MM.1S (cell line): ENCODE results near the gene TMPRSS11D.

Experiments
- DNase-seq: peaks from one replicate; pipeline ENCODE4 v3.0.0-alpha.2; 2015
- H2AFZ ChIP-seq: fragments of 300-600 bp; sonication (generic); 2 replicates; pipeline ENCODE4 v1.6.0; 2016; ENCODE audit warnings: antibody characterized with exemption, low read length
- H3F3A ChIP-seq: fragments of 300-600 bp; sonication (generic); 2 replicates; pipeline ENCODE4 v1.6.1; 2016; ENCODE audit warnings: mild to moderate bottlenecking, antibody characterized with exemption, low read length, moderate library complexity, mixed read lengths; ENCODE audit not compliant: insufficient read depth
- H3K27ac ChIP-seq: fragments of 300-600 bp; sonication (generic); 2 replicates; pipeline ENCODE4 v1.5.1; 2016; ENCODE audit warnings: mild to moderate bottlenecking, low read length
- H3K27me3 ChIP-seq: fragments of 300-600 bp; sonication (generic); replicated peaks from 2 replicates; pipeline ENCODE4 v1.6.0; 2016; ENCODE audit warnings: low read length; ENCODE audit not compliant: insufficient read depth
- H3K36me3 ChIP-seq: fragments of 300-600 bp; sonication (generic); replicated peaks from 2 replicates; pipeline ENCODE4 v1.6.1; 2016; ENCODE audit warnings: mild to moderate bottlenecking, low read length, mixed read lengths; ENCODE audit not compliant: insufficient read depth
- H3K4me1 ChIP-seq: fragments of 300-600 bp; sonication (generic); 2 replicates; pipeline ENCODE4 v1.6.1; 2016; ENCODE audit warnings: low read length, mixed read lengths
- H3K4me2 ChIP-seq: fragments of 300-600 bp; sonication (generic); 2 replicates; pipeline ENCODE4 v1.6.0; 2016; ENCODE audit warnings: low read depth, low read length
- H3K4me3 ChIP-seq: fragments of 300-600 bp; sonication (generic); 2 replicates; pipeline ENCODE4 v1.5.1; 2016; ENCODE audit warnings: low read length, mixed read lengths
- H3K79me2 ChIP-seq: fragments of 300-600 bp; sonication (generic); 2 replicates; pipeline ENCODE4 v1.6.1; 2016; ENCODE audit warnings: mixed run types, low read length, mixed read lengths
- H3K9ac ChIP-seq: fragments of 300-600 bp; sonication (generic); 2 replicates; pipeline ENCODE4 v1.6.1; 2016; ENCODE audit warnings: low read length, mixed read lengths
- H3K9me2 ChIP-seq: fragments of 300-600 bp; sonication (generic); replicated peaks from 2 replicates; pipeline ENCODE4 v1.6.1; 2016; ENCODE audit warnings: mild to moderate bottlenecking, low read length, mixed read lengths; ENCODE audit not compliant: insufficient read depth
- H3K9me3 ChIP-seq: fragments of 300-600 bp; sonication (generic); replicated peaks from 2 replicates; pipeline ENCODE4 v1.6.1; 2016; ENCODE audit warnings: mild to moderate bottlenecking, low read length, mixed read lengths; ENCODE audit not compliant: insufficient read depth
- H4K20me1 ChIP-seq: fragments of 300-600 bp; sonication (generic); 2 replicates; pipeline ENCODE4 v1.6.1; 2016; ENCODE audit warnings: mild to moderate bottlenecking, low read length, moderate library complexity, mixed read lengths; ENCODE audit not compliant: insufficient read depth
- EZH2 ChIP-seq: fragments of 300-600 bp; sonication (generic); optimal IDR thresholded peaks from 2 replicates; pipeline ENCODE3; 2017; ENCODE audit warnings: low read depth, mild to moderate bottlenecking, antibody characterized with exemption, low read length, mixed read lengths
- EZH2phosphoT487 ChIP-seq: fragments of 300-600 bp; sonication (generic); IDR thresholded peaks from 2 replicates; pipeline ENCODE4 v1.6.1; 2018; ENCODE audit warnings: antibody characterized with exemption, low read length
- TF ChIP-seq, protein P1 (sequence below): fragments of 300-600 bp; sonication (generic); IDR thresholded peaks from 2 replicates; pipeline ENCODE4 v1.5.1; 2016; ENCODE audit warnings: antibody characterized with exemption, low read length, mixed read lengths

Gene TMPRSS11D, protein sequence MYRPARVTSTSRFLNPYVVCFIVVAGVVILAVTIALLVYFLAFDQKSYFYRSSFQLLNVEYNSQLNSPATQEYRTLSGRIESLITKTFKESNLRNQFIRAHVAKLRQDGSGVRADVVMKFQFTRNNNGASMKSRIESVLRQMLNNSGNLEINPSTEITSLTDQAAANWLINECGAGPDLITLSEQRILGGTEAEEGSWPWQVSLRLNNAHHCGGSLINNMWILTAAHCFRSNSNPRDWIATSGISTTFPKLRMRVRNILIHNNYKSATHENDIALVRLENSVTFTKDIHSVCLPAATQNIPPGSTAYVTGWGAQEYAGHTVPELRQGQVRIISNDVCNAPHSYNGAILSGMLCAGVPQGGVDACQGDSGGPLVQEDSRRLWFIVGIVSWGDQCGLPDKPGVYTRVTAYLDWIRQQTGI

DNA sequence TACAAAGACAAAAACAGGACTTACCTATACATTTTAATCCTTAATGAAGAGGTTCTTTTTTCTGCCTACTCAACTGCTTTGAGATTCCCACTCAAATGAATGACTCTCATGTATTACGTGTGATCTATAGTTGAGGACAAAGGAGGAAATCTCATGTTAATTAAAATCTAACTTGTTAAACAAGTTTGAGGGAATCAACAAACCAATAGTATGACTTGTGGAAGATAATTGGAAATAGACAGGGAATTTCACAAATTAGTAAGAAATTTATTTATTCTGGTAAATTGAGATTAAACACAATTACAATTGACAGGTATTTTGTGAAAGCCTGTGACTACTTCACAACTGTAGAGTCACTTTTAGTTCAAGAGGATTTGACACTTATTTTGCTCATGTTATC lies at the start of gene TMPRSS11D:
Gene TMPRSS11D (minus strand): TSS at position 101 of the 400 bp plus-strand sequence. CDS start 69 bp downstream, at position 32.
- no peak for DNase-seq
- Histone ChIP-seq H3K9ac (no peak within 1 kb of the TSS), H3K9me2 (no peaks in the 10 kb centered on the region), H3K9me3 (no peaks in the 10 kb centered on the region), H3K36me3 (no peaks in the 10 kb centered on the region), H3K79me2 (no peaks in the 10 kb centered on the region), H2AFZ (no peak within 1 kb of the TSS), H3K4me1 (no peaks in the 10 kb centered on the region), H3K27me3 (no peaks in the 10 kb centered on the region), H3K4me3 (no peak within 1 kb of the TSS), H4K20me1 (no peaks in the 10 kb centered on the region), H3K27ac (no peak within 1 kb of the TSS), H3F3A (no peaks in the 10 kb centered on the region), H3K4me2 (no peak within 1 kb of the TSS)
- TF ChIP-seq, protein P1, sequence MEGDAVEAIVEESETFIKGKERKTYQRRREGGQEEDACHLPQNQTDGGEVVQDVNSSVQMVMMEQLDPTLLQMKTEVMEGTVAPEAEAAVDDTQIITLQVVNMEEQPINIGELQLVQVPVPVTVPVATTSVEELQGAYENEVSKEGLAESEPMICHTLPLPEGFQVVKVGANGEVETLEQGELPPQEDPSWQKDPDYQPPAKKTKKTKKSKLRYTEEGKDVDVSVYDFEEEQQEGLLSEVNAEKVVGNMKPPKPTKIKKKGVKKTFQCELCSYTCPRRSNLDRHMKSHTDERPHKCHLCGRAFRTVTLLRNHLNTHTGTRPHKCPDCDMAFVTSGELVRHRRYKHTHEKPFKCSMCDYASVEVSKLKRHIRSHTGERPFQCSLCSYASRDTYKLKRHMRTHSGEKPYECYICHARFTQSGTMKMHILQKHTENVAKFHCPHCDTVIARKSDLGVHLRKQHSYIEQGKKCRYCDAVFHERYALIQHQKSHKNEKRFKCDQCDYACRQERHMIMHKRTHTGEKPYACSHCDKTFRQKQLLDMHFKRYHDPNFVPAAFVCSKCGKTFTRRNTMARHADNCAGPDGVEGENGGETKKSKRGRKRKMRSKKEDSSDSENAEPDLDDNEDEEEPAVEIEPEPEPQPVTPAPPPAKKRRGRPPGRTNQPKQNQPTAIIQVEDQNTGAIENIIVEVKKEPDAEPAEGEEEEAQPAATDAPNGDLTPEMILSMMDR, result no peak
- TF ChIP-seq EZH2phosphoT487 (no peak), EZH2 (no peak)

DNA sequence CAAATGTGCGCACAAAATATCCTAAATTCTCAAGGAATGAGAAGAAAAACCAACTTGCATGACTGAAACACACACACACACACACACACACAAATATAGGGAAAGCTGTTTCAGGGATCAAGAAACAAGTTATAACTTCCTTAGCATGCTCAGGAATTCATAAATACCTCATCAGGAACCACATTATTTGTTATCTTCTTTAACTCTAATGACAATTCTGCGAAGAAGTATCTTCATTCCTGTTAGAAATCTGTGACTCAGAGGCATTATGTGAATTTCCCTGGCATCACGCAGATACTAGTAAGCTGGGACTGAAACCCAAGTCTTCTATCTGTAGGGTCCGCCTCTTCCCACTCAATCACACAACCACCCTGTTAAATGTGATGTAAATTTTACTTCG lies 49.2 kb upstream of the TMPRSS11D start:
- Histone ChIP-seq H4K20me1 (no peaks in the 10 kb centered on the region), H3K9me2 (no peaks in the 10 kb centered on the region), H3K27ac (no peak overlapping the region), H3K4me2 (no peak overlapping the region), H2AFZ (no peak overlapping the region), H3F3A (peaks cover 12% of the 10 kb centered on the region), H3K4me3 (no peak overlapping the region), H3K79me2 (no peaks in the 10 kb centered on the region), H3K27me3 (no peaks in the 10 kb centered on the region), H3K36me3 (no peaks in the 10 kb centered on the region), H3K9me3 (no peaks in the 10 kb centered on the region), H3K4me1 (peaks cover 27% of the 10 kb centered on the region), H3K9ac (no peak overlapping the region)
- no peak for DNase-seq
- TF ChIP-seq EZH2 (no peak), EZH2phosphoT487 (no peak)
- TF ChIP-seq, protein P1, result no peak

DNA sequence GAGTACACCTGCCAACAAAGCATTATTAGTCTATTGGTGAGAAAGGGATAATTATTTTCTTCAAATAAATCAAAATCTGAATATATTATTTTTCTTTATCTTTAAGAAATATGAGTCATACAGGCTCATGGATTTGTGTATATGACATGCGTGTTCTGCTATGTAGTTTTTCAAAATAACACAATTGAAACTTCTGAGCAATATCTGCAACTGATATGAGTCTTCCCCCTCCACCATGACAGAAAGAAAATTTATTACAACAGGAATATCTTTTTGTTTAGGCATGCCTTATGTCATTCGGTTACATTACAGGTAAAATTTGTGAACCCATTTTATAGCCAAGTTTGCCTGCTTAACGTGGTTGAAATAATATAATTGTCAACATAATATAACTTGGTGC lies 47.5 kb upstream of the TMPRSS11D start:
- Histone ChIP-seq H3K4me3 (no peak overlapping the region), H2AFZ (no peak overlapping the region), H4K20me1 (no peaks in the 10 kb centered on the region), H3K27me3 (no peaks in the 10 kb centered on the region), H3K4me2 (no peak overlapping the region), H3K79me2 (no peaks in the 10 kb centered on the region), H3K36me3 (no peaks in the 10 kb centered on the region), H3K9me3 (no peaks in the 10 kb centered on the region), H3F3A (peaks cover 12% of the 10 kb centered on the region), H3K9ac (no peak overlapping the region), H3K9me2 (no peaks in the 10 kb centered on the region), H3K4me1 (peaks cover 24% of the 10 kb centered on the region), H3K27ac (no peak overlapping the region)
- TF ChIP-seq, protein P1, result no peak
- TF ChIP-seq EZH2phosphoT487 (no peak), EZH2 (no peak)
- DNase-seq, result no peak
